ENCODE results near the gene FAM184A. TPM values are rescaled to one million over a fixed set of nuclear protein-coding genes. Genes with fewer than 3 reads are reported as not detected.

The FAM184A gene
- total RNA-seq, 2 donors from 2014 or later: 0.43 to 2.1 TPM

GRCh38 chr6:118971682-118972081, 106.8 kb downstream of the FAM184A start:
- no peak overlapping the region for H3K4me3 Mint-ChIP-seq
- H3K4me1 Mint-ChIP-seq (ENCODE audit: low read depth in 2 of 2): no peaks in the 10 kb centered on the region
- no peaks in the 10 kb centered on the region for H3K9me3 Mint-ChIP-seq
- no peaks in the 10 kb centered on the region for H3K27me3 Mint-ChIP-seq
- ATAC-seq (no peak), DNase-seq (ENCODE audit: low spot score) (no peak)
- no peak overlapping the region for H3K27ac Mint-ChIP-seq
- no peaks in the 10 kb centered on the region for H3K36me3 Mint-ChIP-seq

DNA sequence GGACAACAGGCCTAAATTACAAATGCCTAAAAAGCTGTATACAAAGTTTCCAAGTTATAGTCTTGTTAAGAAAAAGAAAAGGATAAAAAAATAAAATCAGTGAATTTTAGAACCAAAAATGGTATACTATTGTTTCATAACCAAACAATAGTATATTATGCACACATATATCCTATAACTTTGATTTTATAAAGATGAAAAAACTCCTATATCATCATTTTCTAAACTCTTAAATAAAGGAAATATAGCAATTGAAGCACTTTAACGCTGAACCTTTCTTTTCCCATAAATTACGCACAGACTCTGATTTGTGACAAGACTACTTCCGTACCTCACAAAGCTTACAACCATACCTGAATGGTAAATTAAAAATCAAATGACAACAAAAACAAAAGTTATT, 107.6 kb downstream of the FAM184A start:
- ATAC-seq (no peak), DNase-seq (ENCODE audit: low spot score) (no peak)
- no peak overlapping the region for H3K4me3 Mint-ChIP-seq
- H3K36me3 Mint-ChIP-seq: no peaks in the 10 kb centered on the region
- no peaks in the 10 kb centered on the region for H3K27me3 Mint-ChIP-seq
- no peaks in the 10 kb centered on the region for H3K9me3 Mint-ChIP-seq
- no peaks in the 10 kb centered on the region for H3K4me1 Mint-ChIP-seq (ENCODE audit: low read depth in 2 of 2)
- H3K27ac Mint-ChIP-seq: no peak overlapping the region

- no peaks in the 10 kb centered on the region for H3K4me1 Mint-ChIP-seq (ENCODE audit: low read depth in 2 of 2)
- H3K27ac Mint-ChIP-seq: no peak overlapping the region
- no peak overlapping the region for H3K4me3 Mint-ChIP-seq
- H3K36me3 Mint-ChIP-seq: no peaks in the 10 kb centered on the region
- H3K27me3 Mint-ChIP-seq: no peaks in the 10 kb centered on the region
- DNase-seq (ENCODE audit: low spot score) (no peak), ATAC-seq (no peak)
- no peaks in the 10 kb centered on the region for H3K9me3 Mint-ChIP-seq
Measured at GRCh38 chr6:118968416-118968815, 110.0 kb downstream of the FAM184A start.

DNA sequence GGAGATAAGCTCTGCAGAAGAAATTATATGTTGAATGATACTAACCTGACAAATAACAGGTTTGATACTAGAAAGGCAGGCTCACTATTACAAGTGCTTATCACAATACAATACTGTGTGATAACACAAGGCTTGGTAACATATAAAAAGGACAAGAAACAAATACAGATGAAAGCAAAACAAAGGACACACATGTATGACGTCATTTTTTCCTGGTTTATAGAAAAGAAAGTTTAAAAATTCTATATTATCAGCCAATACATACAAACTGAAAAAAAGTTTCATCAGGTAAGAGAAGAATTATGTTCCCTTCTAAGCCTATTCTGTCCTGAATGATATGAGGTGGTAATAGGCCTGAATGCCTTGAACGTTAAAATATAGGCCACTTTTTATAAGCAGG, 111.2 kb downstream of the FAM184A start:
- Mint-ChIP-seq H3K36me3 (no peaks in the 10 kb centered on the region), H3K4me1 (ENCODE audit: low read depth in 2 of 2) (no peaks in the 10 kb centered on the region), H3K9me3 (no peaks in the 10 kb centered on the region), H3K27ac (no peak overlapping the region), H3K4me3 (no peak overlapping the region), H3K27me3 (no peaks in the 10 kb centered on the region)
- DNase-seq (ENCODE audit: low spot score): no peak
- ATAC-seq: no peak

DNA sequence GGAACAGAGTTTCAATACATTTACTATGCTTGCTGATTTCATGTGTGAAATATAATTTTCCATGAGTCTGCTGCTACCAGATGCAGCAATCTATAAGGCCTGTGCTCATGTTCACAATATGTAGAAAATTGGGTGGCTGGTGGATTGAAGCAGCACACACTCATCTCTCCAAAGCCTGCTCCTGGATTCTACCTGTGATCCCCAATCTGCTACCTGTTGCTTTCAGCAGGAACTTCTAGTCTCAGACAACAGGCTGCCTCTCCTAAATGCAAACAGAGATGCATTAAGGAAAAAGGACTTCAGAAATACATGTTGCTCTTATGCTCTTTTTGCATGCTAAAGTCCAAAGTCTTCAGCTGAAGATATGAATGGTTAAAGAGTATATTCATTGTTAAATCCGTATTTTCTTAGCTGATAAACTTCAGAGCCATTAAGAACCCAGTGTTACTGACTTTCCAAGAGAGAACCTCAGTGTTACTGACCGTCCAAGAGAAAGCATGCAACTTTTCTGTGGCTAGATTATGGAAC, 112.6 kb downstream of the FAM184A start:
- no peak overlapping the region for H3K27ac Mint-ChIP-seq
- ATAC-seq (no peak), DNase-seq (ENCODE audit: low spot score) (no peak)
- H3K27me3 Mint-ChIP-seq: no peaks in the 10 kb centered on the region
- H3K4me1 Mint-ChIP-seq (ENCODE audit: low read depth in 2 of 2): no peaks in the 10 kb centered on the region
- no peaks in the 10 kb centered on the region for H3K9me3 Mint-ChIP-seq
- no peaks in the 10 kb centered on the region for H3K36me3 Mint-ChIP-seq
- H3K4me3 Mint-ChIP-seq: no peak overlapping the region

GRCh38 chr6:118965371-118965770, 113.1 kb downstream of the FAM184A start:
- H3K4me3 Mint-ChIP-seq: no peak overlapping the region
- H3K27ac Mint-ChIP-seq: no peak overlapping the region
- ATAC-seq (no peak), DNase-seq (ENCODE audit: low spot score) (no peak)
- no peaks in the 10 kb centered on the region for H3K27me3 Mint-ChIP-seq
- no peaks in the 10 kb centered on the region for H3K4me1 Mint-ChIP-seq (ENCODE audit: low read depth in 2 of 2)
- H3K9me3 Mint-ChIP-seq: no peaks in the 10 kb centered on the region
- no peaks in the 10 kb centered on the region for H3K36me3 Mint-ChIP-seq

DNA sequence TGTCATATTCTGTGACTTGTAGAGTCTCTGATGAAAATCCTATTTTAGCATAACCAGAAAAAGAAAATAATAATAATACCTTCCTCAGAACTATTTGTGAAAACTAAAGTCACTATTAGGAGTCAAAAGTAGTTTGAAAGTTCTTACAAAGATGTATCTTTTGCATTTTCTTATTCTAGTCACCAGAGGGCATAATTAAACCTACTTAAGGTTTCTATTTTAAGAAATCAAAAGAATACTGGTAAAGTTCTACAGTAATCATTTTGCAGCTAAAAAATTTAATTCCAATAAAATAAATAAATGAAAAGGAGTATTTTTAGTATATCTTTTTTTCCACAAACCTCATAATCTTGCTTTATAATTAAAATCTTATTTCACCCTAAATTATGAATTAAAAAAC, 115.5 kb downstream of the FAM184A start:
- DNase-seq (ENCODE audit: low spot score): no peak

DNA sequence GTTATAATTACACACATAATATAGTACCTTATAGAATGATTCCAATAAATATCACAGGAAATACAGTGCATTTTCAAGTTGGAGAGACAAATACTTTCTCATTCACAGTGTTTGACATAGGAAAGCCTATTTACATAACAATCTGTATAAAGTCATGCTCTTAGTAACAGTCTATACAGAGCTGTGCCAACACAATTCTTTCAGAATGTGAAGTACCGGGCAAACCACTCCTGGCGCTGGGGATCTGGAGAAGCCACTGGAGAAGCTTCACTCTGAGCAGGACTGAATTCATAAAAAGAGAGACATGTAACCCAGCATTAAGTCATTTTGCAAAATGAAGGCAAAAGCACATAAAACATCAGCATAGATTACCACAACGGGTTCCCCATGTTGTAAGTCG, 118.6 kb downstream of the FAM184A start:
- ATAC-seq: no peak
- peaks cover 9 to 11% of the 10 kb centered on the region in 2 donors for H3K4me1 Mint-ChIP-seq (ENCODE audit: low read depth in 2 of 2)
- no peaks in the 10 kb centered on the region for H3K36me3 Mint-ChIP-seq
- no peaks in the 10 kb centered on the region for H3K27me3 Mint-ChIP-seq
- no peak overlapping the region for H3K27ac Mint-ChIP-seq
- no peak overlapping the region for H3K4me3 Mint-ChIP-seq
- no peaks in the 10 kb centered on the region for H3K9me3 Mint-ChIP-seq
- no peak for DNase-seq (ENCODE audit: low spot score)

More for the DNA sequence above, 115.5 kb downstream of the FAM184A start:
- peaks cover 9 to 11% of the 10 kb centered on the region in 2 donors for H3K4me1 Mint-ChIP-seq (ENCODE audit: low read depth in 2 of 2)
- no peaks in the 10 kb centered on the region for H3K36me3 Mint-ChIP-seq
- no peaks in the 10 kb centered on the region for H3K27me3 Mint-ChIP-seq
- no peak for ATAC-seq
- H3K27ac Mint-ChIP-seq: no peak overlapping the region
- no peaks in the 10 kb centered on the region for H3K9me3 Mint-ChIP-seq
- no peak overlapping the region for H3K4me3 Mint-ChIP-seq

GRCh38 chr6:118953391-118953790, 125.1 kb downstream of the FAM184A start:
- Mint-ChIP-seq H3K4me3 (no peak overlapping the region), H3K27me3 (no peaks in the 10 kb centered on the region), H3K4me1 (ENCODE audit: low read depth in 2 of 2) (peaks cover 0 to 4% of the 10 kb centered on the region in 2 donors)

DNA sequence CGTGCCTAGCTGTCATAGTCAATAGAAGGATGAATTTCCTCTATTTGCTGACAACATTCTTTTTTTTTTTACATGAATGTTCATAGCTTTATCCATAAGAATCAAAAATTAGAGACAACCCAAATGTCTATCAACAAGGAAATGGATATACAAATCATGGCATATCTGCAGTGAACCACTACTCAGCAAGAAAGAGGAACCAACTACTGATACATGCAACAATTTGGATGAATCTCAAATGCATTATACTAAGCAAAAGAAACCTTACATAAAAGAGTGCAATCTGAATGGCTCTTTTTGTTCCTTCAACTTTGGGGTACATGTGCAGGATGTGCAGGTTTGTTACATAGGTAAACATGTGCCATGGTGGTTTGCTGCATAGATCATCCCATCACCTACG, 125.8 kb downstream of the FAM184A start:
- Mint-ChIP-seq H3K4me3 (no peak overlapping the region), H3K36me3 (peaks cover 7% of the 10 kb centered on the region), H3K27ac (no peak overlapping the region), H3K9me3 (no peaks in the 10 kb centered on the region), H3K27me3 (no peaks in the 10 kb centered on the region), H3K4me1 (ENCODE audit: low read depth in 2 of 2) (no peaks in the 10 kb centered on the region)
- ATAC-seq (no peak), DNase-seq (ENCODE audit: low spot score) (no peak)

More at GRCh38 chr6:118953391-118953790, 125.1 kb downstream of the FAM184A start:
- ATAC-seq (no peak), DNase-seq (ENCODE audit: low spot score) (no peak)
- peaks cover 6% of the 10 kb centered on the region for H3K36me3 Mint-ChIP-seq
- H3K9me3 Mint-ChIP-seq: no peaks in the 10 kb centered on the region
- H3K27ac Mint-ChIP-seq: no peak overlapping the region

GRCh38 chr6:118945217-118945616, 133.2 kb downstream of the FAM184A start:
- peaks cover 56% of the 10 kb centered on the region for H3K36me3 Mint-ChIP-seq
- H3K4me1 Mint-ChIP-seq (ENCODE audit: low read depth in 2 of 2): no peaks in the 10 kb centered on the region
- H3K4me3 Mint-ChIP-seq: no peak overlapping the region
- no peak for DNase-seq (ENCODE audit: low spot score)
- H3K27me3 Mint-ChIP-seq: peaks cover 0 to 8% of the 10 kb centered on the region in 2 donors
- H3K27ac Mint-ChIP-seq: no peak overlapping the region
- H3K9me3 Mint-ChIP-seq: peaks cover 15% of the 10 kb centered on the region
- ATAC-seq: no peak

- Mint-ChIP-seq H3K36me3 (peaks cover 38% of the 10 kb centered on the region), H3K4me1 (ENCODE audit: low read depth in 2 of 2) (peaks cover 4 to 6% of the 10 kb centered on the region in 2 donors)
Measured at GRCh38 chr6:118940770-118941169, 137.7 kb downstream of the FAM184A start.

DNA sequence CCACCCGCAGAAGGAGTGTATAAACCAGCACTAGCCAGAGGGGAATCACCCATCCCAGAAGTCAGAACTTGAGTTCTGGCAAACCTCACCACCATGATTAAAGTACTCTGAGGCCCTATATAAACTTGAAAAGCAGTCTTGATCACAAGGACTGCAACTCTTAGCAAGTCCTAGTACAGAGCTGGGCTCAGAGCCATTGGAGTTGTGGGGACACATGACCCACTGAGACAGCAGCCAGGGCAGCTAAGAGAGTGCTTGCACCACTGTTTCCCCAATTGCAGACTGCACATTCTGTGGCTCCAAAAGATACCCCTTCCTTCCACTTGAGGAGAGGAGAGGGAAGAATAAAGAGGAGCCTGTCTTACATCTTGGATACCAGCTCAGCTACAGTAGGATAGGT, 138.8 kb downstream of the FAM184A start:
- DNase-seq (ENCODE audit: low spot score) (no peak), ATAC-seq (no peak)
- Mint-ChIP-seq H3K27me3 (no peaks in the 10 kb centered on the region), H3K36me3 (peaks cover 27% of the 10 kb centered on the region), H3K27ac (no peak overlapping the region), H3K9me3 (peaks cover 9% of the 10 kb centered on the region), H3K4me3 (no peak overlapping the region), H3K4me1 (ENCODE audit: low read depth in 2 of 2) (peaks cover 10 to 13% of the 10 kb centered on the region in 2 donors)

More at GRCh38 chr6:118940770-118941169, 137.7 kb downstream of the FAM184A start:
- H3K9me3 Mint-ChIP-seq: peaks cover 9% of the 10 kb centered on the region
- no peaks in the 10 kb centered on the region for H3K27me3 Mint-ChIP-seq
- H3K4me3 Mint-ChIP-seq: no peak overlapping the region
- peak overlapping the region in 1 of 2 donors; percentile 50 for H3K27ac Mint-ChIP-seq
- DNase-seq (ENCODE audit: low spot score) (no peak), ATAC-seq (no peak)

- DNase-seq (ENCODE audit: low spot score) (no peak), ATAC-seq (no peak)
- Mint-ChIP-seq H3K27me3 (no peaks in the 10 kb centered on the region), H3K4me1 (ENCODE audit: low read depth in 2 of 2) (peaks cover 25 to 32% of the 10 kb centered on the region in 2 donors), H3K4me3 (peak overlapping the region; percentile 94), H3K36me3 (no peaks in the 10 kb centered on the region), H3K9me3 (no peaks in the 10 kb centered on the region), H3K27ac (peak overlapping the region; percentile 86 to 94)
Measured at GRCh38 chr6:118935978-118936703, 142.3 kb downstream of the FAM184A start.

All from natural killer cell treated with Interleukin-12 subunit alpha and Interleukin-12 subunit beta and Interleukin-15 and Interleukin-18, amount 100 ng/mL, for 72 hours (primary cell).